Spleen (tissue), 7 donors: Measurements from ENCODE around the gene PIK3R6.

ENCODE experiments used
- CTCF ChIP-seq, 11 experiments: fragments of 200-600 bp in 7 of 11; fragments of 450-650 bp in 4 of 11; sonication (generic) in 4 of 11; IDR thresholded peaks in 8 of 11; conservative IDR thresholded peaks in 3 of 11; 1 replicate in 7 of 11; 2 replicates in 4 of 11; pipeline versions ENCODE4 v1.4.0 to v1.8.0; 2016 to 2021; ENCODE audit warnings: antibody characterized with exemption in 11 of 11, inconsistent platforms in 4 of 11, mild to moderate bottlenecking in 1 of 11
- POLR2A ChIP-seq, 3 donors: fragments of 450-650 bp; IDR thresholded peaks; one replicate each; pipeline ENCODE4 v1.5.1; 2017; ENCODE audit warnings: antibody characterized with exemption in 3 of 3, mild to moderate bottlenecking in 1 of 3
- donor health status: DM: no; HTN: no; CAD: no; lungs with moderate emphysema.
- donor health status: DM: no; HTN: no; CAD: no.
- donor health status: DM: no; HTN: no; CAD: no.

GRCh38 chr17:8766731-8767130 lies 100.7 kb downstream of the PIK3R6 start:
- TF ChIP-seq CTCF (IDR thresholded peaks at IDR 0.05 in 8 of 11, conservative IDR thresholded peaks at IDR 0.05 in 3 of 11) = no peak
- no peak for TF ChIP-seq POLR2A (IDR thresholded peaks at IDR 0.05)
